ENCODE results near the gene RPS15A. TPM values are rescaled to one million over a fixed set of nuclear protein-coding genes. Genes with fewer than 3 reads are reported as not detected.
"Not testable (repeated sequence)": the region's sequence is repeated elsewhere in the genome, so short reads cannot be mapped to it uniquely, and the experiment has no call there.

The RPS15A gene
- polyA plus RNA-seq, 3 donors = 1,209 to 2,855 (median 1,397) TPM

DNA sequence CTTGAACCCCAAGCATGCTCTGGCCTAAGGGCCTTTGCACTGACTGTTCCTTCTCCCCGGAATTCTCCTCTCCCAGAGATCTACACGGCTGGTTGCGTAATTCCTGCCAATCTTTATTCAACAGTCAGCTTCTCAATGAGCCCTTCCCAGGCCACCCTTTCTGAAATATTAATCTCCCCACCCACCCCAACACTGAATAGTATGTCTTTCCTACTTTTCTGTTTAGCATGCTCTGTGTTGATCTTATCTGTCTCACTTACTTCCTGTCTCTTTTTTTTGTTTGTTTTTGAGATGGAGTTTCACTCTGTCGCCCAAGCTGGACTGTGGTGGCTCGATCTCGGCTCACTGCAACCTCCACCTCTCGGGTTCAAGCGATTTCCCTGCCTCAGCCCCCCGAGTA is 33.5 kb downstream of the RPS15A start:
- WGBS (ENCODE audit: insufficient coverage) = 54% methylated on average over 3 of the region's 9 CpGs
- H3K36me3 ChIP-seq (replicated peaks in 1 of 2; ENCODE audit: control insufficient read depth in 1 of 2, insufficient read depth in 2 of 2, low read length in 2 of 2); H3K4me1 ChIP-seq (ENCODE audit: control insufficient read depth in 1 of 2, insufficient read depth in 2 of 2, low read length in 2 of 2); H3K4me1 Mint-ChIP-seq; H3K9ac ChIP-seq (ENCODE audit: insufficient read depth, low read length, poor library complexity, severe bottlenecking); H3K4me3 ChIP-seq (replicated peaks in 1 of 3; ENCODE audit: low read depth in 2 of 3, low read length in 3 of 3); H3K27ac Mint-ChIP-seq; H2AFZ ChIP-seq (ENCODE audit: insufficient read depth, low read depth, low read length, poor library complexity, severe bottlenecking); H3K9me3 Mint-ChIP-seq; H4K20me1 ChIP-seq (ENCODE audit: insufficient read depth, low read length); H3K36me3 Mint-ChIP-seq; H3K9me3 ChIP-seq (replicated peaks in 1 of 2; ENCODE audit: control insufficient read depth in 1 of 2, insufficient read depth in 1 of 2, low read length in 2 of 2); H3K4me3 Mint-ChIP-seq; H3K27ac ChIP-seq (ENCODE audit: low read depth in 1 of 2, low read length in 2 of 2); H3K27me3 Mint-ChIP-seq (ENCODE audit: low read depth in 3 of 3); H3K4me2 ChIP-seq (replicated peaks; ENCODE audit: extremely low read depth, low read length, poor library complexity, severe bottlenecking); intact Hi-C loops (cut with micrococcal nuclease); H3K27me3 ChIP-seq (ENCODE audit: control insufficient read depth in 2 of 2, insufficient read depth in 2 of 2, low read length in 2 of 2); H3K79me2 ChIP-seq (ENCODE audit: insufficient read depth, low read length); DNase-seq: not testable (repeated sequence)

DNA sequence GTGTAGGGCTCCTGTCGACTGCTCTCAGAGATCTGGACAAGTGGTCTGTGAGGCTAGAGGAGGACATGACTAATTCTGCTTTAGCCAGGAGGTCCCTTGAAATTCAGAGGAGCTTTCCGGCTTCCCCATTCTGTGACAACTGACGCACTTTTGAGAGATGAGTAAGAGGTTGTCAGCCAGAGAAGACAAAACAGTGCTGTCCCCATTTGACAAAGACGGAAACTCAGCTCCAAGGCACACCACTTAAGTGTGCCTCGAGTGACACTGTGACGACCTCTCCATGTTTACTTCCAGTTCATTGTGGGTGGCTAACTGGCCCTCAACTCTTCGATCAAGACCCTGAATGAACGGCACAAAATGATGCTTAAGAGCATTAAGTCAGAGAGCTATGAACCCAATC is 47.3 kb downstream of the RPS15A start:
- H3K36me3 ChIP-seq (replicated peaks in 1 of 2; ENCODE audit: control insufficient read depth in 1 of 2, insufficient read depth in 2 of 2, low read length in 2 of 2); H3K4me2 ChIP-seq (replicated peaks; ENCODE audit: extremely low read depth, low read length, poor library complexity, severe bottlenecking); H3K9me3 ChIP-seq (replicated peaks in 1 of 2; ENCODE audit: control insufficient read depth in 1 of 2, insufficient read depth in 1 of 2, low read length in 2 of 2); H4K20me1 ChIP-seq (ENCODE audit: insufficient read depth, low read length); DNase-seq; H3K4me1 Mint-ChIP-seq; H3K36me3 Mint-ChIP-seq; H3K27me3 ChIP-seq (ENCODE audit: control insufficient read depth in 2 of 2, insufficient read depth in 2 of 2, low read length in 2 of 2); H3K9me3 Mint-ChIP-seq; H3K4me1 ChIP-seq (ENCODE audit: control insufficient read depth in 1 of 2, insufficient read depth in 2 of 2, low read length in 2 of 2); H3K4me3 Mint-ChIP-seq; H3K79me2 ChIP-seq (ENCODE audit: insufficient read depth, low read length); H3K9ac ChIP-seq (ENCODE audit: insufficient read depth, low read length, poor library complexity, severe bottlenecking); H3K27me3 Mint-ChIP-seq (ENCODE audit: low read depth in 3 of 3); H3K4me3 ChIP-seq (replicated peaks in 1 of 3; ENCODE audit: low read depth in 2 of 3, low read length in 3 of 3); intact Hi-C loops (cut with micrococcal nuclease); H3K27ac ChIP-seq (ENCODE audit: low read depth in 1 of 2, low read length in 2 of 2); H3K27ac Mint-ChIP-seq; H2AFZ ChIP-seq (ENCODE audit: insufficient read depth, low read depth, low read length, poor library complexity, severe bottlenecking): not testable (repeated sequence)
- no CpG with 5 or more reads among the region's 8 CpGs for WGBS (ENCODE audit: insufficient coverage)

DNA sequence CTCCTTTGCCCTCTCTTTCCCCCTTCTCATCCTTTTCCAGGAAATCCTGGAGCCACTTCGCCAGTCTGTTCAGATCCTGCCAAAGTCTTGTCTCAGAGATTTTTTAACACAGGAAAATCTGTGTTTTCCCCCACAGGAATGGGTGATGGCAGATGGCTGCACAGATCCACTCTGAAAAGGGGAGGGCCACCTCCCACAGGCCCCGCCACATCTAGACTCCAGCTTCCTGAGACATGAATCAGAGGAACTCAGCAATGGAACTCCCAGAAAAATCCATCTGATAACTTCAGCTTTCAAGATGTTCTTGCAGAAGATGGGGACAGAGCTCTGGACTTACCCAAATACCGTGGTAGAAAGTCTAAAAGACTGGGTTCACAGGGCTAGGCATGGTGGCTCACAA is 50.1 kb downstream of the RPS15A start:
- H3K4me1 Mint-ChIP-seq; H3K9ac ChIP-seq (ENCODE audit: insufficient read depth, low read length, poor library complexity, severe bottlenecking); H3K27me3 Mint-ChIP-seq (ENCODE audit: low read depth in 3 of 3); DNase-seq; H3K36me3 Mint-ChIP-seq; H4K20me1 ChIP-seq (ENCODE audit: insufficient read depth, low read length); H2AFZ ChIP-seq (ENCODE audit: insufficient read depth, low read depth, low read length, poor library complexity, severe bottlenecking); intact Hi-C loops (cut with micrococcal nuclease); H3K27me3 ChIP-seq (ENCODE audit: control insufficient read depth in 2 of 2, insufficient read depth in 2 of 2, low read length in 2 of 2); H3K4me2 ChIP-seq (replicated peaks; ENCODE audit: extremely low read depth, low read length, poor library complexity, severe bottlenecking); H3K79me2 ChIP-seq (ENCODE audit: insufficient read depth, low read length); H3K4me1 ChIP-seq (ENCODE audit: control insufficient read depth in 1 of 2, insufficient read depth in 2 of 2, low read length in 2 of 2); H3K4me3 ChIP-seq (replicated peaks in 1 of 3; ENCODE audit: low read depth in 2 of 3, low read length in 3 of 3); H3K4me3 Mint-ChIP-seq; H3K36me3 ChIP-seq (replicated peaks in 1 of 2; ENCODE audit: control insufficient read depth in 1 of 2, insufficient read depth in 2 of 2, low read length in 2 of 2); H3K27ac Mint-ChIP-seq; H3K9me3 Mint-ChIP-seq; H3K9me3 ChIP-seq (replicated peaks in 1 of 2; ENCODE audit: control insufficient read depth in 1 of 2, insufficient read depth in 1 of 2, low read length in 2 of 2); H3K27ac ChIP-seq (ENCODE audit: low read depth in 1 of 2, low read length in 2 of 2): not testable (repeated sequence)
- no CpG with 5 or more reads among the region's 3 CpGs for WGBS (ENCODE audit: insufficient coverage)

DNA sequence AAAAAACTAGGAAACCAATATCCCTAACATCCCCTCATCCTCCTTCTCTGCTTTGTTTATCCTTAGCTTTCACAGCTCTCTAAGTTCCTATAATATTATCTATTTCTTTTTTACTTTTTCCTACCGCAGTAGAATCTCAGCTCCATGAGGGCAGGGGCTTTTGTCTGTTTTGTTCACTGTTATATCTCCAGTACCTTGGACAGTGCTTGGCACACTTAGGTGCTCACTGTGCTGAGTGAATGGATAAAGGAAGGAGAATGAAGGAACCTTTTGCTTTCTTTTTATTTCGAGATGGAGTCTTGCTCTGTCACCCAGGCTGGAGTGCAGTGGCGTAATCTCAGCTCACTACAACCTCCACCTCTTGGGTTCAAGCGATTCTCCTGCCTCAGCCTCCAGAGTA is 51.4 kb downstream of the RPS15A start:
- intact Hi-C loops (cut with micrococcal nuclease); H3K27me3 ChIP-seq (ENCODE audit: control insufficient read depth in 2 of 2, insufficient read depth in 2 of 2, low read length in 2 of 2); H3K4me3 Mint-ChIP-seq; H3K4me1 ChIP-seq (ENCODE audit: control insufficient read depth in 1 of 2, insufficient read depth in 2 of 2, low read length in 2 of 2); H3K36me3 Mint-ChIP-seq; H3K27ac Mint-ChIP-seq; DNase-seq; H2AFZ ChIP-seq (ENCODE audit: insufficient read depth, low read depth, low read length, poor library complexity, severe bottlenecking); H3K4me1 Mint-ChIP-seq; H3K4me3 ChIP-seq (replicated peaks in 1 of 3; ENCODE audit: low read depth in 2 of 3, low read length in 3 of 3); H3K9ac ChIP-seq (ENCODE audit: insufficient read depth, low read length, poor library complexity, severe bottlenecking); H3K9me3 Mint-ChIP-seq; H3K79me2 ChIP-seq (ENCODE audit: insufficient read depth, low read length); H3K36me3 ChIP-seq (replicated peaks in 1 of 2; ENCODE audit: control insufficient read depth in 1 of 2, insufficient read depth in 2 of 2, low read length in 2 of 2); H3K4me2 ChIP-seq (replicated peaks; ENCODE audit: extremely low read depth, low read length, poor library complexity, severe bottlenecking); H3K27me3 Mint-ChIP-seq (ENCODE audit: low read depth in 3 of 3); H4K20me1 ChIP-seq (ENCODE audit: insufficient read depth, low read length); H3K27ac ChIP-seq (ENCODE audit: low read depth in 1 of 2, low read length in 2 of 2); H3K9me3 ChIP-seq (replicated peaks in 1 of 2; ENCODE audit: control insufficient read depth in 1 of 2, insufficient read depth in 1 of 2, low read length in 2 of 2): not testable (repeated sequence)
- WGBS (ENCODE audit: insufficient coverage) = no CpG with 5 or more reads among the region's 4 CpGs
